Activated CD8-positive, alpha-beta memory T cell treated with anti-CD3 and anti-CD28 coated beads for 36 hours (primary cell): Measurements from ENCODE around the gene OPCML. TPM values are rescaled to one million over a fixed set of nuclear protein-coding genes. Genes with fewer than 3 reads are reported as not detected.

ENCODE experiments used
- CTCF ChIA-PET: fragments of 350-600 bp; sonication (Branson Sonifier 250); formaldehyde crosslinking; loops from one replicate; lab custom pipeline; 2021; ENCODE audit warnings: antibody characterized with exemption; lab: Charles Lee
- POLR2A ChIA-PET: fragments of 350-600 bp; sonication (Branson Sonifier 250); formaldehyde crosslinking; loops from one replicate; lab custom pipeline; 2021; ENCODE audit warnings: antibody characterized with exemption; lab: Charles Lee
- total RNA-seq, 2 experiments: library from RNA; stranded (reverse); gene quantifications; one replicate each; pipeline ENCODE4 v1.2.3, GENCODE V29; 2021

Gene OPCML
- total RNA-seq, 2 experiments from 2014 or later: not detected

GRCh38 chr11:133034929-133035328 is 497.4 kb downstream of the OPCML start:
- POLR2A ChIA-PET: no interaction called here
- CTCF ChIA-PET: no interaction called here

GRCh38 chr11:133029107-133029506 is 503.2 kb downstream of the OPCML start:
- ChIA-PET CTCF (no interaction called here), POLR2A (no interaction called here)

- POLR2A ChIA-PET: no interaction called here
- CTCF ChIA-PET: no interaction called here
Observed at GRCh38 chr11:133026952-133027351, 505.3 kb downstream of the OPCML start.

- ChIA-PET POLR2A (no interaction called here), CTCF (no interaction called here)
Observed at GRCh38 chr11:133024301-133024700, 508.0 kb downstream of the OPCML start.

- CTCF ChIA-PET: interaction anchor here (0.6 kb wide), 1 partner anchor 1741 kb away, joined by 3 read pairs; no protein-coding TSS in a partner anchor
- POLR2A ChIA-PET: no interaction called here
Observed at GRCh38 chr11:133023232-133023631, 509.1 kb downstream of the OPCML start.

- POLR2A ChIA-PET: no interaction called here
Observed at GRCh38 chr11:133021553-133021952, 510.7 kb downstream of the OPCML start.

GRCh38 chr11:133020372-133020714 is 512.0 kb downstream of the OPCML start:
- ChIA-PET POLR2A (no interaction called here), CTCF (no interaction called here)

More at GRCh38 chr11:133021553-133021952, 510.7 kb downstream of the OPCML start:
- CTCF ChIA-PET: no interaction called here

GRCh38 chr11:133019545-133020371 is 512.5 kb downstream of the OPCML start:
- ChIA-PET CTCF (no interaction called here), POLR2A (no interaction called here)

- ChIA-PET POLR2A (no interaction called here), CTCF (no interaction called here)
Observed at GRCh38 chr11:133015457-133015856, 516.8 kb downstream of the OPCML start.

GRCh38 chr11:133014337-133014736 is 518.0 kb downstream of the OPCML start:
- CTCF ChIA-PET: no interaction called here
- POLR2A ChIA-PET: no interaction called here

- ChIA-PET CTCF (no interaction called here), POLR2A (no interaction called here)
Observed at GRCh38 chr11:133012803-133013202, 519.5 kb downstream of the OPCML start.

- CTCF ChIA-PET: no interaction called here
- POLR2A ChIA-PET: no interaction called here
Observed at GRCh38 chr11:133011604-133012003, 520.7 kb downstream of the OPCML start.

- ChIA-PET CTCF (no interaction called here), POLR2A (no interaction called here)
Observed at GRCh38 chr11:133007027-133007584, 525.2 kb downstream of the OPCML start.

- ChIA-PET CTCF (no interaction called here), POLR2A (no interaction called here)
Observed at GRCh38 chr11:133004369-133004768, 527.9 kb downstream of the OPCML start.

GRCh38 chr11:132999516-132999915 is 532.8 kb downstream of the OPCML start:
- ChIA-PET POLR2A (interaction anchor here (0.7 kb wide), 1 partner anchor 476 kb away, joined by 4 read pairs; no protein-coding TSS in a partner anchor), CTCF (no interaction called here)

GRCh38 chr11:132999031-132999430 is 533.3 kb downstream of the OPCML start:
- CTCF ChIA-PET: no interaction called here
- POLR2A ChIA-PET: interaction anchor here (0.7 kb wide), 1 partner anchor 477 kb away, joined by 4 read pairs; no protein-coding TSS in a partner anchor

GRCh38 chr11:132997396-132997795 is 534.9 kb downstream of the OPCML start:
- ChIA-PET CTCF (no interaction called here), POLR2A (no interaction called here)

GRCh38 chr11:132994966-132995365 is 537.3 kb downstream of the OPCML start:
- ChIA-PET POLR2A (no interaction called here), CTCF (no interaction called here)

- ChIA-PET CTCF (no interaction called here), POLR2A (no interaction called here)
Observed at GRCh38 chr11:132993991-132994502, 538.3 kb downstream of the OPCML start.

GRCh38 chr11:132992838-132993631 is 539.3 kb downstream of the OPCML start:
- CTCF ChIA-PET: no interaction called here
- POLR2A ChIA-PET: no interaction called here
